Measurements from ENCODE around the gene TECTB.
A peak's percentile ranks its signal among the peaks of the same experiment; 100 is the strongest.
"Not testable (repeated sequence)": the region's sequence is repeated elsewhere in the genome, so short reads cannot be mapped to it uniquely, and the experiment has no call there.

The TECTB gene

DNA sequence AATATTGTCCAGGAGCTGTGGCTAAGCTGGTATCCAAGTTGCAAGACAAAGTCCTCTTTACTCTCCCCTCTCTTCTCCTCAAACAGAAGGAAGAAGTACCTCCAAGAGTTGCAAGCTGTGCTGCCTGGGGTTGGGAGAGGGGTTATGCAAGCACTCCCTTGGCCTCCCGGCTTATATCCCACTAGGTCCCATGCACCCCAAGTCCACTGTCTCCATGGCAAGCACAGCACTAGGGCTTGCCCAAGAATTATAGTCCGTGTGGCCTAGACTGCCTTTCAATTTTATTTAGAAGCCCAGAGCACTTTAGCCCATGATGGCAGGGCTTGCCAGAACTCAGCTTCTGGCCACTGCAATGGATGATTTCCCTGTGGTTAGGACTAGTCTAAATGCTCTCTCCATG, 40.4 kb upstream of the TECTB start:
- no peak for DNase-seq (ENCODE audit: low read depth in 2 of 2)

DNA sequence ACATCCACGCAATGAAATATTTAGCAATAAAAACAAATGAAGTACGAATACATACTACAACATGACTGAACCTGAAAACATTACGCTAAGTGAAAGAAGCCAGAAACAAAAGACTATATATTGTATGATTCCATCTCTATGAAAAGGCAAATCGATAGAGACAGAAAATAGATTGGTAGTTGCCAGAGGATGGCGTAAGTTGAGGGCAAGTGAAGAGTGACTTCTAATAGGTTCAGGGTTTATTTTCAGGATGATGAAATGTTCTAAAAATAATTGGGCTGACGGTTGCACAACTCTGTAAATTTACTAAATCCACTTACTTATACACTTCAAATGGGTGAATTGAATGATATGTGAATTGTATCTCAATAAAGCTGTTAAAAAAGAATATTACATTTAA, 39.5 kb upstream of the TECTB start:
- DNase-seq (ENCODE audit: low read depth in 2 of 2): no peak
- no peak overlapping the region for H3K4me3 ChIP-seq (replicated peaks in 1 of 2; ENCODE audit: low read depth in 2 of 2, low read length in 2 of 2)
- TF ChIP-seq, protein P1, sequence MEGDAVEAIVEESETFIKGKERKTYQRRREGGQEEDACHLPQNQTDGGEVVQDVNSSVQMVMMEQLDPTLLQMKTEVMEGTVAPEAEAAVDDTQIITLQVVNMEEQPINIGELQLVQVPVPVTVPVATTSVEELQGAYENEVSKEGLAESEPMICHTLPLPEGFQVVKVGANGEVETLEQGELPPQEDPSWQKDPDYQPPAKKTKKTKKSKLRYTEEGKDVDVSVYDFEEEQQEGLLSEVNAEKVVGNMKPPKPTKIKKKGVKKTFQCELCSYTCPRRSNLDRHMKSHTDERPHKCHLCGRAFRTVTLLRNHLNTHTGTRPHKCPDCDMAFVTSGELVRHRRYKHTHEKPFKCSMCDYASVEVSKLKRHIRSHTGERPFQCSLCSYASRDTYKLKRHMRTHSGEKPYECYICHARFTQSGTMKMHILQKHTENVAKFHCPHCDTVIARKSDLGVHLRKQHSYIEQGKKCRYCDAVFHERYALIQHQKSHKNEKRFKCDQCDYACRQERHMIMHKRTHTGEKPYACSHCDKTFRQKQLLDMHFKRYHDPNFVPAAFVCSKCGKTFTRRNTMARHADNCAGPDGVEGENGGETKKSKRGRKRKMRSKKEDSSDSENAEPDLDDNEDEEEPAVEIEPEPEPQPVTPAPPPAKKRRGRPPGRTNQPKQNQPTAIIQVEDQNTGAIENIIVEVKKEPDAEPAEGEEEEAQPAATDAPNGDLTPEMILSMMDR (IDR thresholded peaks at IDR 0.05; ENCODE audit: low read depth, low read length): no peak

More for the DNA sequence above, 40.4 kb upstream of the TECTB start:
- H3K4me3 ChIP-seq (replicated peaks in 1 of 2; ENCODE audit: low read depth in 2 of 2, low read length in 2 of 2): no peak overlapping the region
- TF ChIP-seq, protein P1 (IDR thresholded peaks at IDR 0.05; ENCODE audit: low read depth, low read length): no peak

DNA sequence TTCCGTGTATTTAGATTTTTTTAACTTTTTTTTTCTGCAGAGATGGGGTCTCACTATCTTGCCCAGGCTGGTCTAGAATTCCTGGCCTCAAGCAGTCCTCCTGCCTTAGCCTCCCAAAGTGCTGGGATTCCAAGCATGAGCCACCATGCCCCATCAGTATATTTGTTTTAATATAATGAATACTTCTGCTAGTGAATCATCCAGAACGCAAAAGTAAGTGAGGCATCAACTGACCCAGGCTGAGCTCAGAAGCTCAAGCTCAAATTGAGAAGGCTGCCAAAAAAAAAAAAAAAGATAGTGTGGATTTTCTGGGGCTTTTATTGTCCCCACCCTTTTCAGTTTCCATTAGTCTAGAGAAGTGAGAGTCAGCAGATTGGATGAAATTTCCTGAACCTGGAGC, 39.0 kb upstream of the TECTB start:
- H3K4me3 ChIP-seq (replicated peaks in 1 of 2; ENCODE audit: low read depth in 2 of 2, low read length in 2 of 2): no peak overlapping the region
- DNase-seq (ENCODE audit: low read depth in 2 of 2): peak in 1 of 2 donors; percentile 45
- TF ChIP-seq, protein P1 (IDR thresholded peaks at IDR 0.05; ENCODE audit: low read depth, low read length): no peak

DNA sequence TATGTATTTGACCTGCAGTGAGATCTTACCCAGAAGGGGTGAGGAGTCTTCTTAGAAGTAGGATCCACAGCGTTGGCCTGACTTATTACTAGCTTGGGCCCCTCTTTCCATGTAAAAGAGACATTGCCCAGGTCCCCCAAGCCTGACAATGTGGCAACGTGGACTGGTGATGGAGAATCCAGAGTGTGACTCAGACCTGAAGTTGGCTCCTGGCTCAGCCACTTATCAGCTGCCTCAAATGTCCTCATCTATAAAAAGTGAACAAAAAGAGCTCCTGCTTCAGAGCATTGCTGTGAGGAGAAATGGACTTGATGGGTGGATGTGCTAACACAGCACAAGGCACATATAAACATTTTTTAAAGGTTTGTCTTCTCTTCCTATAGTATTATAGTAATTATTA, 35.4 kb upstream of the TECTB start:
- TF ChIP-seq, protein P1 (IDR thresholded peaks at IDR 0.05; ENCODE audit: low read depth, low read length): no peak
- H3K4me3 ChIP-seq (replicated peaks in 1 of 2; ENCODE audit: low read depth in 2 of 2, low read length in 2 of 2): no peak overlapping the region
- DNase-seq (ENCODE audit: low read depth in 2 of 2): no peak

DNA sequence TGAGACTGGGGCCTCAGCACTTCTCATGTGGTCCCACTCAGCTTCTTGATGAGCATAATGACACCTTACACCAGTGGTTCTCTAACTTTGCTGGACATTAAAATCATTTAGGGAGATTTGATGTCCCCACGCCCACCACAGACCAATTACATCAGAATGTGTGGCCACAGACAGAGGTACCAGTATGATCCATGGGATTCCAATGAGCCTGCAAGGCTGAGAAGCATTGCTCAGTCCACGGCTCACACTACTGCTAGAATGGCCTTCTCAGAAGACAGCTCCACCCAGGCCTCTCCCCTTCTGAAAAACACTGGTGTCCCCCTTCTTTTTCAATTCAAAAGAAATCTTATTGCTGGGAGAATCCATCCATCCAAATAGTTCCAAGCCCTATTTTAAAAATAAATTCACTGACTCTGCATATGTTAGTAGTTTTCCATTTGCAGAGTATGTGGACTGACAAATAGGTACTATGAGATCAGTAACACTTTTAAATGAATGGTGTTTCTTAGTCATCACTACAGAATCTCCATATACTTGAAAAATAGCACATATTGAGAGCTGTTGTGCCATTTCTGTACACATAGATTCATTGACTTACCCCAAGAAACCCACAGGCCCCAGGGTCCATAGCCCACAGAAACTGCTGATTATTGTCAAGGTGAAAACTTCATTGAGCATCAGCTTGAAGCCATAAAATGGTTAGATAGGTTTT, 34.5 kb upstream of the TECTB start:
- H3K4me3 ChIP-seq (replicated peaks in 1 of 2; ENCODE audit: low read depth in 2 of 2, low read length in 2 of 2): no peak overlapping the region
- TF ChIP-seq, protein P1 (IDR thresholded peaks at IDR 0.05; ENCODE audit: low read depth, low read length): no peak
- no peak for DNase-seq (ENCODE audit: low read depth in 2 of 2)

DNA sequence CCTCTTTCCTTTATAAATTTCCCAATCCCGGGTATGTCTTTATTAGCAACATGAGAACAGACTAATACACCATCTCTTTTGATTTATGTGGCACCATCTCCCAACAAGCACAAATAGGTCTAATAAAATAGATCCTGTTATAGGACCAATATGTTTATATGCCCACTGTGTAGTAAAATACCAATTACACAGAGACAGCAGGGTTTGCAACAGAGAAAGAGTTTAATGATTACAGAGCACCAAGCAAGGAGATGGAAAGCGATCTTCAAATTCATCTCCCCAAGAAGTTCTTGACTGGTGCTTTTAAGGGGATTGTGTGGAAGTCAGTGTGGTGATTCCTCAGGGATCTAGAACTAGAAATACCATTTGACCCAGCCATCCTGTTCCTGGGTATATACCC, 33.5 kb upstream of the TECTB start:
- TF ChIP-seq, protein P1 (IDR thresholded peaks at IDR 0.05; ENCODE audit: low read depth, low read length): no peak
- no peak for DNase-seq (ENCODE audit: low read depth in 2 of 2)
- no peak overlapping the region for H3K4me3 ChIP-seq (replicated peaks in 1 of 2; ENCODE audit: low read depth in 2 of 2, low read length in 2 of 2)

DNA sequence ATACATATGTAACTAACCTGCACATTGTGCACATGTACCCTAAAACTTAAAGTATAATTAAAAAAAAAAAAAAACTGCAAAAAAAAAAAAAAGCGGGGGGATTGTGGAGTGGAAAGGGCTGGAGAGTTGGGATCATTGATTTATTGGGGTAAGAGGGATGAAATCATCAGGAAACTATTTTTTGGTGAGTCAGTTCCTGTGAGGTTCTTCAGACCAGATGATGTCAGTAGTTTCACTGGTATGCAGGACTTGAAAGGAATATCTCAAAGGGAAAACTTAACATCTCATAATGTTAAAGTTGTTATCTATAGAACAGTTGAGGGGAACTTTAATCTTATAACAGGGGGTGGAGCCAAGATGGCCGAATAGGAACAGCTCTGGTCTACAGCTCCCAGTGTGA, 32.6 kb upstream of the TECTB start:
- TF ChIP-seq, protein P1 (IDR thresholded peaks at IDR 0.05; ENCODE audit: low read depth, low read length): no peak
- no peak overlapping the region for H3K4me3 ChIP-seq (replicated peaks in 1 of 2; ENCODE audit: low read depth in 2 of 2, low read length in 2 of 2)
- DNase-seq (ENCODE audit: low read depth in 2 of 2): peak in 1 of 2 donors; percentile 71

DNA sequence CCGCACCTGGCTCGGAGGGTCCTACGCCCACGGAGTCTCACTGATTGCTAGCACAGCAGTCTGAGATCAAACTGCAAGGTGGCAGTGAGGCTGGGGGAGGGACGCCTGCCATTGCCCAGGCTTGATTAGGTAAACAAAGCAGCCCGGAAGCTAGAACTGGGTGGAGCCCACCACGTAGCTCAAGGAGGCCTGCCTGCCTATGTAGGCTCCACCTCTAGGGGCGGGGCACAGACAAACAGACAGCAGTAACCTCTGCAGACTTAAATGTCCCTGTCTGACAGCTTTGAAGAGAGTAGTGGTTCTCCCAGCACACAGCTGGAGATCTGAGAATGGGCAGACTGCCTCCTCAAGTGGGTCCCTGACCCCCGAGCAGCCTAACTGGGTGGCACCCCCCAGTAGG, 32.0 kb upstream of the TECTB start:
- H3K4me3 ChIP-seq (replicated peaks in 1 of 2; ENCODE audit: low read depth in 2 of 2, low read length in 2 of 2); DNase-seq (ENCODE audit: low read depth in 2 of 2): not testable (repeated sequence)
